ENCODE data around the gene PDE11A. TPM values are rescaled to one million over a fixed set of nuclear protein-coding genes. Genes with fewer than 3 reads are reported as not detected.

The PDE11A gene
- total and polyA plus RNA-seq, 2 of the 8 experiments (the other 6 are each of a cell fraction or from before 2014, with no cell fraction given), result 0.19 to 0.23 TPM

- no peak overlapping the region for H3K4me2 ChIP-seq (ENCODE audit: insufficient read depth in 1 of 2, low read depth in 2 of 2, low read length in 2 of 2)
- H2BK20ac ChIP-seq (ENCODE audit: low read length), result no peak overlapping the region
- no peak overlapping the region for H3K23ac ChIP-seq (ENCODE audit: insufficient read length)
- no peak overlapping the region for H2AK5ac ChIP-seq (ENCODE audit: low read depth, low read length)
- H2BK5ac ChIP-seq (ENCODE audit: low read depth, low read length), result no peak overlapping the region
- no peaks in the 10 kb centered on the region for H3K23me2 ChIP-seq (ENCODE audit: low read depth, low read length)
- WGBS, 2 experiments (ENCODE audit: extremely low coverage in 1 of 2, insufficient coverage in 1 of 2, insufficient read length in 1 of 2, insufficient replicate concordance in 2 of 2, low coverage in 1 of 2, low lambda C conversion rate in 2 of 2, missing lambda C conversion rate in 1 of 2), result 89% methylated on average over 2 of the region's 2 CpGs; no CpG with 5 or more reads in 1 of the 2 experiments
- H3K79me2 ChIP-seq (ENCODE audit: control insufficient read depth in 1 of 2, insufficient read depth in 2 of 2, low read length in 2 of 2), result no peaks in the 10 kb centered on the region
- no peaks in the 10 kb centered on the region for H3K4me1 ChIP-seq (replicated peaks in 1 of 4; ENCODE audit: control insufficient read depth in 3 of 4, insufficient read depth in 4 of 4, low read length in 3 of 4)
- no peak overlapping the region for H2AFZ ChIP-seq (ENCODE audit: low read length)
- H4K5ac ChIP-seq (ENCODE audit: insufficient read length, low read depth, low read length), result no peak overlapping the region
- no peaks in the 10 kb centered on the region for H3K27me3 ChIP-seq (replicated peaks in 1 of 4; ENCODE audit: control insufficient read depth in 3 of 4, extremely low read depth in 1 of 4, insufficient read depth in 3 of 4, low read length in 3 of 4)
- no peaks in the 10 kb centered on the region for H3K79me1 ChIP-seq (ENCODE audit: low read depth, low read length)
- no peak for FAIRE-seq
- no peaks in the 10 kb centered on the region for H3K36me3 ChIP-seq (ENCODE audit: control insufficient read depth in 2 of 4, insufficient read depth in 4 of 4, low read length in 3 of 4)
- POLR2A ChIA-PET (ENCODE audit: partially characterized antibody), result no interaction called here
- H2BK15ac ChIP-seq (ENCODE audit: low read length), result no peak overlapping the region
- TF ChIP-seq RBBP5 (IDR thresholded peaks at IDR 0.05; ENCODE audit: borderline replicate concordance, low read depth, low read length) (no peak), RXRA (IDR thresholded peaks at IDR 0.05; ENCODE audit: insufficient read depth, low read depth, low read length) (no peak), FOSL1 (IDR thresholded peaks at IDR 0.05; ENCODE audit: insufficient read depth, low read depth, low read length) (no peak)
- no peak for DNase-seq (ENCODE audit: low read depth in 1 of 2, low spot score in 2 of 2)
- no peak overlapping the region for H3K4ac ChIP-seq (replicated peaks; ENCODE audit: insufficient read length, low read depth, low read length)
- H4K20me1 ChIP-seq (replicated peaks in 1 of 2; ENCODE audit: control insufficient read depth in 1 of 2, insufficient read depth in 2 of 2, low read length in 2 of 2), result peaks cover 0 to 2% of the 10 kb centered on the region in 2 experiments
- H2BK12ac ChIP-seq (ENCODE audit: low read depth, low read length), result no peak overlapping the region
- H3K18ac ChIP-seq (ENCODE audit: extremely low read depth, low read length), result no peak overlapping the region
- CTCF ChIA-PET (ENCODE audit: partially characterized antibody), result interaction anchor here (2.0 kb wide), 1 partner anchor 10 kb away, joined by 5 read pairs; no protein-coding TSS in a partner anchor
- H4K91ac ChIP-seq (replicated peaks; ENCODE audit: insufficient read length, low read length), result no peak overlapping the region
- no peak overlapping the region for H3K4me3 ChIP-seq (ENCODE audit: extremely low read depth in 1 of 4, insufficient read depth in 2 of 4, low read depth in 3 of 4, low read length in 4 of 4)
- H2BK120ac ChIP-seq (replicated peaks; ENCODE audit: low read depth, low read length), result no peak overlapping the region
- H4K8ac ChIP-seq (ENCODE audit: extremely low read depth, insufficient read depth, low read length), result no peak overlapping the region
- H3K14ac ChIP-seq (ENCODE audit: insufficient read length), result no peak overlapping the region
- no peak overlapping the region for H3K27ac ChIP-seq (ENCODE audit: low read depth, low read length)
- no peaks in the 10 kb centered on the region for H3K9me3 ChIP-seq (ENCODE audit: insufficient read depth in 2 of 2, low read depth in 1 of 2, low read length in 1 of 2)
- H3K56ac ChIP-seq (replicated peaks; ENCODE audit: insufficient read length, low read depth, low read length), result no peak overlapping the region
- H3K9ac ChIP-seq (replicated peaks in 1 of 4; ENCODE audit: extremely low read depth in 1 of 4, low read depth in 3 of 4, low read length in 3 of 4), result no peak overlapping the region
Measured at GRCh38 chr2:178059681-178060080, 12.9 kb downstream of the PDE11A start.

All from H1 (cell line).